Measurements from ENCODE around the gene CAPN12. TPM values are rescaled to one million over a fixed set of nuclear protein-coding genes. Genes with fewer than 3 reads are reported as not detected.
"Not testable (repeated sequence)": the region's sequence is repeated elsewhere in the genome, so short reads cannot be mapped to it uniquely, and the experiment has no call there.

CAPN12 gene
- total and polyA plus RNA-seq, 12 donors: 0.15 to 3.6 (median 0.63) TPM

- Histone ChIP-seq H3K4me1 (peaks cover 0 to 12% (median 6%) of the 10 kb centered on the region in 9 donors), H3K9me3 (no peaks in the 10 kb centered on the region), H3K4me3 (no peak overlapping the region), H3K27ac (no peak overlapping the region), H3K36me3 (no peaks in the 10 kb centered on the region), H3K27me3 (no peaks in the 10 kb centered on the region)
- ATAC-seq (no peak), DNase-seq (no peak)
- TF ChIP-seq CTCF (IDR thresholded peaks at IDR 0.05): no peak
- intact Hi-C loops (cut with DNase I): loop anchor here in 1 of 10 donors (5.0 kb wide), 1 partner anchor 34 kb away; no protein-coding TSS in a partner anchor
- 90 to 91% methylated on average over 10 of the region's 10 CpGs for WGBS, 2 donors
These were observed 22.2 kb upstream of the CAPN12 start for GRCh38 chr19:38766276-38767047.

GRCh38 chr19:38765214-38765613 lies 20.9 kb upstream of the CAPN12 start:
- H3K9me3 ChIP-seq: no peaks in the 10 kb centered on the region
- peaks cover 0 to 12% (median 6%) of the 10 kb centered on the region in 9 donors for H3K4me1 ChIP-seq
- no peaks in the 10 kb centered on the region for H3K36me3 ChIP-seq
- WGBS, 2 donors: 95 to 99% methylated on average over 2 of the region's 2 CpGs
- H3K27ac ChIP-seq: no peak overlapping the region
- H3K4me3 ChIP-seq: no peak overlapping the region
- DNase-seq (no peak), ATAC-seq (no peak)
- intact Hi-C loops (cut with DNase I): loop anchor here in 1 of 10 donors (5.0 kb wide), 1 partner anchor 33 kb away; no protein-coding TSS in a partner anchor
- TF ChIP-seq CTCF (IDR thresholded peaks at IDR 0.05): no peak
- no peaks in the 10 kb centered on the region for H3K27me3 ChIP-seq

GRCh38 chr19:38763795-38764220 lies 19.5 kb upstream of the CAPN12 start:
- Histone ChIP-seq H3K27me3 (no peaks in the 10 kb centered on the region), H3K9me3 (no peaks in the 10 kb centered on the region), H3K36me3 (no peaks in the 10 kb centered on the region), H3K4me3 (no peak overlapping the region), H3K27ac (no peak overlapping the region), H3K4me1 (no peaks in the 10 kb centered on the region)
- DNase-seq (no peak), ATAC-seq (no peak)
- intact Hi-C loops (cut with DNase I): no loop called here
- no peak for TF ChIP-seq CTCF (IDR thresholded peaks at IDR 0.05)
- 94 to 95% methylated on average over 3 of the region's 3 CpGs for WGBS, 2 donors

- ATAC-seq; DNase-seq; H3K36me3 ChIP-seq; H3K4me1 ChIP-seq; H3K4me3 ChIP-seq; H3K27ac ChIP-seq; intact Hi-C loops (cut with DNase I); H3K27me3 ChIP-seq; H3K9me3 ChIP-seq: not testable (repeated sequence)
- 92 to 96% methylated on average over 9 of the region's 9 CpGs for WGBS, 2 donors
These were observed 17.7 kb upstream of the CAPN12 start for GRCh38 chr19:38761884-38762389.

GRCh38 chr19:38760805-38761517 lies 16.7 kb upstream of the CAPN12 start:
- H3K4me3 ChIP-seq; H3K9me3 ChIP-seq; intact Hi-C loops (cut with DNase I); DNase-seq; ATAC-seq; H3K4me1 ChIP-seq; H3K27ac ChIP-seq; H3K27me3 ChIP-seq; H3K36me3 ChIP-seq: not testable (repeated sequence)
- WGBS, 2 donors: 85 to 88% methylated on average over 6 of the region's 6 CpGs

Data from heart right ventricle (tissue), 16 donors.